GM12878 (cell line): Measurements from ENCODE around the gene FBXL3. TPM values are rescaled to one million over a fixed set of nuclear protein-coding genes. Genes with fewer than 3 reads are reported as not detected.

Source experiments
- ATAC-seq: fragments of 200-7000 bp; cut with Tn5 transposase; 3 replicates; pipeline ENCODE4 v1.9.1; 2020; ENCODE audit warnings: mild to moderate bottlenecking, moderate library complexity
- BruUV-seq: library from RNA; stranded (reverse); fragments of 400-500 nt; replicated peaks from 2 replicates; lab custom pipeline; 2021; lab: Mats Ljungman, UMichigan
- CTCF ChIA-PET: fragments of 300-600 bp; sonication (Branson Sonifier 250); formaldehyde crosslinking; extraction: SDS; loops from one replicate; lab custom pipeline; 2021; ENCODE audit warnings: inconsistent platforms; lab: Yijun Ruan, JAX
- POLR2A ChIA-PET: fragments of 350-600 bp; formaldehyde crosslinking; extraction: SDS; loops from one replicate; lab custom pipeline; 2021; ENCODE audit warnings: inconsistent platforms; lab: Charles Lee
- RAD21 ChIA-PET: fragments of 300-600 bp; sonication (Branson Sonifier 250); formaldehyde crosslinking; loops from one replicate; lab custom pipeline; 2023; ENCODE audit warnings: antibody characterized with exemption; ENCODE audit not compliant: unreplicated experiment; lab: Charles Lee
- SMC1A ChIA-PET: fragments of 300-600 bp; sonication (Branson Sonifier 250); formaldehyde crosslinking; loops from one replicate; lab custom pipeline; 2023; ENCODE audit not compliant: unreplicated experiment, uncharacterized antibody; lab: Charles Lee
- DNase-seq: peaks from one replicate; pipeline ENCODE4 v3.0.0-alpha.2; 2011; ENCODE audit warnings: low read depth, low spot score
- FAIRE-seq: peaks from 3 replicates; lab custom pipeline; 2011; peaks lifted over from hg19 to GRCh38; lab: Jason Lieb, UNC
- H2AFZ ChIP-seq: 2 replicates; pipeline ENCODE4 v1.6.0; 2011; ENCODE audit warnings: low read depth, low read length, control low read depth; ENCODE audit not compliant: control insufficient read depth
- H3K27ac ChIP-seq: 2 replicates; pipeline ENCODE4 v1.5.1; 2011; ENCODE audit warnings: control low read depth; ENCODE audit not compliant: control insufficient read depth, insufficient read depth
- H3K27me3 ChIP-seq, 2 experiments: replicated peaks in 1 of 2; 2 replicates each; pipeline versions ENCODE4 v1.6.0 to v1.6.1; 2011; ENCODE audit warnings: low read length in 1 of 2; ENCODE audit not compliant: control insufficient read depth in 2 of 2, insufficient read depth in 2 of 2
- H3K36me3 ChIP-seq, 2 experiments: 2 replicates each; pipeline ENCODE4 v1.5.1; 2011; ENCODE audit warnings: low read length in 1 of 2; ENCODE audit not compliant: control insufficient read depth in 2 of 2, insufficient read depth in 2 of 2
- H3K4me1 ChIP-seq: 2 replicates; pipeline ENCODE4 v1.6.1; 2011; ENCODE audit warnings: mild to moderate bottlenecking, low read length, moderate library complexity, mixed read lengths; ENCODE audit not compliant: control insufficient read depth, insufficient read depth
- H3K4me2 ChIP-seq: 2 replicates; pipeline ENCODE4 v1.6.0; 2011; ENCODE audit warnings: control low read depth; ENCODE audit not compliant: control insufficient read depth, insufficient read depth
- H3K4me3 ChIP-seq: fragments of 200-600 bp; sonication (generic); 2 replicates; pipeline ENCODE4 v1.5.1; 2016
- H3K79me2 ChIP-seq: 2 replicates; pipeline ENCODE4 v1.6.0; 2011; ENCODE audit warnings: low read length; ENCODE audit not compliant: control insufficient read depth, insufficient read depth
- H3K9ac ChIP-seq: 2 replicates; pipeline ENCODE4 v1.8.0; 2011; ENCODE audit warnings: low read length, control low read depth, mixed read lengths; ENCODE audit not compliant: control insufficient read depth, insufficient read depth
- H3K9me3 ChIP-seq: replicated peaks from 3 replicates; pipeline ENCODE4 v1.5.1; 2011; ENCODE audit warnings: mild to moderate bottlenecking, low read length; ENCODE audit not compliant: control insufficient read depth, insufficient read depth
- H4K20me1 ChIP-seq: 2 replicates; pipeline ENCODE4 v1.6.0; 2011; ENCODE audit not compliant: control insufficient read depth, insufficient read depth
- BRCA1 ChIP-seq: IDR thresholded peaks from 2 replicates; pipeline ENCODE4 v1.6.1; 2011; ENCODE audit warnings: low read depth, low read length, improper control_type of control experiment
- CHD1 ChIP-seq: IDR thresholded peaks from 2 replicates; pipeline ENCODE4 v1.6.1; 2012; ENCODE audit warnings: low read depth, low read length, improper control_type of control experiment
- CHD2 ChIP-seq: IDR thresholded peaks from 2 replicates; pipeline ENCODE4 v1.6.1; 2011; ENCODE audit warnings: low read depth, low read length, improper control_type of control experiment, borderline replicate concordance
- CREM ChIP-seq: IDR thresholded peaks from 2 replicates; pipeline ENCODE4 v1.6.1; 2014; ENCODE audit warnings: antibody characterized with exemption, low read depth
- DPF2 ChIP-seq: fragments of 450-650 bp; IDR thresholded peaks from 2 replicates; pipeline ENCODE4 v1.6.1; 2017; ENCODE audit warnings: mild to moderate bottlenecking
- ESRRA ChIP-seq: IDR thresholded peaks from 2 replicates; pipeline ENCODE4 v1.6.1; 2012; ENCODE audit warnings: mild to moderate bottlenecking, low read length, improper control_type of control experiment
- JUNB ChIP-seq: IDR thresholded peaks from 2 replicates; pipeline ENCODE4 v1.6.1; 2016; ENCODE audit warnings: antibody characterized with exemption, mild to moderate bottlenecking
- KLF5 ChIP-seq: fragments of 450-650 bp; IDR thresholded peaks from 2 replicates; pipeline ENCODE4 v1.6.1; 2014; ENCODE audit warnings: mild to moderate bottlenecking; ENCODE audit not compliant: partially characterized antibody
- MXI1 ChIP-seq: fragments of 150-350 bp; IDR thresholded peaks from 2 replicates; pipeline ENCODE4 v1.6.1; 2011; ENCODE audit warnings: low read depth, mild to moderate bottlenecking, inconsistent platforms, low read length, improper control_type of control experiment
- MYC ChIP-seq: IDR thresholded peaks from 2 replicates; pipeline ENCODE4 v1.6.1; 2011; ENCODE audit warnings: mild to moderate bottlenecking, low read length, moderate library complexity, inconsistent platforms; ENCODE audit not compliant: insufficient read depth, insufficient replicate concordance, insufficient read length, severe bottlenecking
- NFYA ChIP-seq: IDR thresholded peaks from 2 replicates; pipeline ENCODE4 v1.6.1; 2011; ENCODE audit warnings: low read depth, mild to moderate bottlenecking, low read length, improper control_type of control experiment, borderline replicate concordance
- POLR2AphosphoS5 ChIP-seq: IDR thresholded peaks from 2 replicates; pipeline ENCODE4 v1.6.1; 2011; ENCODE audit warnings: mild to moderate bottlenecking, low read length, inconsistent platforms
- SRF ChIP-seq, 2 experiments: IDR thresholded peaks; 2 replicates each; pipeline ENCODE4 v1.6.1; 2011; ENCODE audit warnings: low read depth in 2 of 2, low read length in 2 of 2, mild to moderate bottlenecking in 1 of 2, moderate library complexity in 1 of 2
- TBL1XR1 ChIP-seq: IDR thresholded peaks from 2 replicates; pipeline ENCODE4 v1.6.1; 2012; ENCODE audit warnings: low read depth, low read length, improper control_type of control experiment
- WGBS: methylation state at CpG from one replicate; pipeline ENCODE4 v1.1.6; 2016; ENCODE audit warnings: low lambda C conversion rate; ENCODE audit not compliant: insufficient replicate concordance, insufficient coverage; ENCODE audit errors: missing lambda C conversion rate; 5-methylcytosine and 5-hydroxymethylcytosine counted together
- in situ Hi-C: fragments of 300-500 bp; cut with MboI; formaldehyde crosslinking; loops from 9 replicates; pipeline ENCODE4 v1.14.3; 2018; ENCODE audit warnings: mixed read lengths
- intact Hi-C: fragments of 100-400 bp; cut with micrococcal nuclease; formaldehyde crosslinking; loops from one replicate; pipeline ENCODE4 v1.14.2; 2022; ENCODE audit not compliant: unreplicated experiment
- polyA plus RNA-seq, 11 experiments: library from polyadenylated mRNA; depleted of rRNA in 4 of 11; unstranded in 6 of 11; stranded (reverse) in 5 of 11; fragments of >200 nt; fragmentation: Nextera tagmentation in 4 of 11; fragmentation: Illumina TruSeq in 1 of 11; extraction: Ambion mirVana in 4 of 11; extraction: Trizol in 1 of 11; gene quantifications; 1 replicate in 1 of 11; 2 replicates in 10 of 11; pipeline versions ENCODE4 v1.2.1 to v1.2.3, GENCODE V29; 2011 to 2016; ENCODE audit warnings: inconsistent platforms in 2 of 11, missing spikeins in 2 of 11, low read depth in 1 of 11
- total RNA-seq, 4 experiments: library from RNA; depleted of rRNA in 3 of 4; stranded (reverse); fragments of >200 nt in 3 of 4; fragmentation: Illumina TruSeq in 1 of 4; extraction: Trizol in 1 of 4; gene quantifications; 2 replicates each; pipeline versions ENCODE4 v1.2.1 to v1.2.3, GENCODE V29; 2013 to 2021
- TF ChIP-seq, protein P1 (sequence below): fragments of 450-650 bp; IDR thresholded peaks from 2 replicates; pipeline ENCODE4 v1.6.1; 2017; ENCODE audit warnings: borderline replicate concordance

FBXL3 gene
- total and polyA plus RNA-seq, 10 of the 15 experiments (the other 5 are each of a cell fraction or from before 2014, with no cell fraction given) = 9.0 to 26.4 (median 19.7) TPM

GRCh38 chr13:77000475-77000874, 26.5 kb downstream of the FBXL3 start:
- Histone ChIP-seq H3K4me3 (no peak overlapping the region), H3K79me2 (no peaks in the 10 kb centered on the region), H3K27me3 (no peaks in the 10 kb centered on the region), H3K27ac (no peak overlapping the region), H3K36me3 (peaks cover 1 to 17% of the 10 kb centered on the region in 2 experiments), H3K9me3 (no peaks in the 10 kb centered on the region), H3K4me1 (0 out of 2 replicates have a peak, but pooled peaks cover 3% of the 10 kb centered on the region), H4K20me1 (no peaks in the 10 kb centered on the region), H3K9ac (no peak overlapping the region), H3K4me2 (no peak overlapping the region), H2AFZ (no peak overlapping the region)
- WGBS = 58% methylated on average over 1 of the region's 1 CpG
- BruUV-seq = no TSS peak
- POLR2A ChIA-PET = interaction anchor here (0.7 to 2.1 kb wide), 2 partner anchors 8 to 14 kb away, joined by 3 to 16 read pairs; partner anchors contain the start of gene CLN5
- SMC1A ChIA-PET = interaction anchor here (0.8 to 2.1 kb wide), 6 partner anchors 7 to 23 kb away, joined by 3 to 11 read pairs (median 4); no protein-coding TSS in a partner anchor
- TF ChIP-seq MYC = no peak
- no peak for TF ChIP-seq JUNB
- no peak for TF ChIP-seq CHD2
- no peak for TF ChIP-seq CHD1
- no peak for TF ChIP-seq ESRRA
- TF ChIP-seq TBL1XR1 = no peak
- TF ChIP-seq, protein P1, sequence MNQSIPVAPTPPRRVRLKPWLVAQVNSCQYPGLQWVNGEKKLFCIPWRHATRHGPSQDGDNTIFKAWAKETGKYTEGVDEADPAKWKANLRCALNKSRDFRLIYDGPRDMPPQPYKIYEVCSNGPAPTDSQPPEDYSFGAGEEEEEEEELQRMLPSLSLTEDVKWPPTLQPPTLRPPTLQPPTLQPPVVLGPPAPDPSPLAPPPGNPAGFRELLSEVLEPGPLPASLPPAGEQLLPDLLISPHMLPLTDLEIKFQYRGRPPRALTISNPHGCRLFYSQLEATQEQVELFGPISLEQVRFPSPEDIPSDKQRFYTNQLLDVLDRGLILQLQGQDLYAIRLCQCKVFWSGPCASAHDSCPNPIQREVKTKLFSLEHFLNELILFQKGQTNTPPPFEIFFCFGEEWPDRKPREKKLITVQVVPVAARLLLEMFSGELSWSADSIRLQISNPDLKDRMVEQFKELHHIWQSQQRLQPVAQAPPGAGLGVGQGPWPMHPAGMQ = no peak
- no peak for TF ChIP-seq POLR2AphosphoS5
- no peak for TF ChIP-seq KLF5
- no peak for TF ChIP-seq NFYA
- TF ChIP-seq MXI1 = no peak
- no peak for TF ChIP-seq DPF2
- TF ChIP-seq BRCA1 = no peak
- no peak for TF ChIP-seq CREM
- TF ChIP-seq SRF (IDR thresholded peaks at IDR 0.05; ENCODE audit: low read depth in 2 of 2, low read length in 2 of 2) = no peak
- intact Hi-C loops = no loop called here
- RAD21 ChIA-PET = interaction anchor here (1.8 kb wide), 1 partner anchor 7 kb away, joined by 9 read pairs; no protein-coding TSS in a partner anchor
- DNase-seq (no peak), FAIRE-seq (no peak), ATAC-seq (no peak)
- CTCF ChIA-PET = interaction anchor here (2.8 to 5.7 kb wide), 4 partner anchors 8 to 20 kb away, joined by 14 to 47 read pairs (median 21); partner anchors contain the start of gene CLN5
- in situ Hi-C loops = loop anchor here (25.0 kb wide), 1 partner anchor 1637 kb away; no protein-coding TSS in a partner anchor
